Measurements from ENCODE around the gene SECISBP2. TPM values are rescaled to one million over a fixed set of nuclear protein-coding genes. Genes with fewer than 3 reads are reported as not detected.

SECISBP2 gene
- total and polyA plus RNA-seq, 2 experiments from 2014 or later: 77.7 to 86.8 TPM

DNA sequence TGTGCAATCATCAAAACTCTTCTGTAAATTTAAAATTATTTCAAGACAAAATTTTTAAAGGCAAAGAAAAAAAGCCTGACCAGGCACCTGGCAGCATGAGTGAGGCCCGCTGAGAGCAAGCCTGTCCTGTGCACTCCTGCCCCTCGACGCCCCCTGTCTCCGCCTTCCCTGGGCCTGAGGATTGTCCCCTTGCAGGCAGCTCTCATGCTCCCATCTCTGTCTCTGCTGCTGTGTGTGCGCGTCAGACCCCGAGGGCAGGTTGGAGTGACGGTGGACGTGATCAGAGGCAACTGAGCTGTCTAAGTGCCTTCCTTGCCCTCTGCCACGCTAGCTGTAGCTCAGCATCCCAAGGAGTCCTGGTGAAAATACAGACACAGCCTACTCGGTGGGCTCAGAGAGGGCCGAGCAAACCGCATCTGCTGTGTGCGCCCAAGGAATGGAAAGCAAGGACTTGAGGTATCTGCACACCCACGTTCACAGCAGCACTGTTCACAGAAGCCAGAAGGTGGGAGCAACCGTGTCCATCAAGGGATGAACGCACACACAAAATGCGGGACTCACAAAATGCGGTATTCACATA is 65.5 kb downstream of the SECISBP2 start (continued):
- TF ChIP-seq ETS1 (IDR thresholded peaks at IDR 0.05) (no peak), CTCF (conservative IDR thresholded peaks at IDR 0.05; ENCODE audit: low read depth in 2 of 2) (no peak), EZH2phosphoT487 (IDR thresholded peaks at IDR 0.05; ENCODE audit: unreplicated experiment) (no peak), EZH2 (IDR thresholded peaks at IDR 0.05; ENCODE audit: low read depth, unreplicated experiment) (no peak), STAT1 (IDR thresholded peaks at IDR 0.05; ENCODE audit: unreplicated experiment) (no peak), JUNB (IDR thresholded peaks at IDR 0.05; ENCODE audit: unreplicated experiment) (no peak), CREB1 (CRISPR knock-in tag; IDR thresholded peaks at IDR 0.05; ENCODE audit: low read depth) (no peak), ZNF114 (CRISPR knock-in tag; IDR thresholded peaks at IDR 0.05) (no peak), POLR2AphosphoS5 (IDR thresholded peaks at IDR 0.05; ENCODE audit: low read depth) (no peak)

DNA sequence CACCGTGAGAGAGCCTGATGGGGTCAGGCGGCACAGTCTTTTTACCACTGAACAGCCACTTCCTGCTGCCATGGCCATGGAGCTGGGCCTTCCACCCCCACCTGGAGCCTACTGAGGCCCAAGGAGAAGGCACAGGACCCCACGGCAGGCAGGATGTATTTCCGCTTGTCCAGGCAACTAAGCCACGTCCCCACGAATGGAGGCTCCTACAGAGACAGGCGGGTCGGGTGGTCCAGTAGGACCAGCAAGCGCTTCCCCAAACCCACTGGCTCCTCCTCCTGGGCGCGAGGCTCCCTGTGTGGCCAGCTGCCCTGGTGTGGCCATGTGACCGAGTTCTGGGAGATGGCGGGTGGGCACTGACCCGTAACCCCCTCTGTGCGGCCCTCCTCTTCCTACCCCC is 66.5 kb downstream of the SECISBP2 start:
- no peaks in the 10 kb centered on the region for H3K79me2 ChIP-seq (replicated peaks; ENCODE audit: insufficient read depth)
- TF ChIP-seq, protein P1, sequence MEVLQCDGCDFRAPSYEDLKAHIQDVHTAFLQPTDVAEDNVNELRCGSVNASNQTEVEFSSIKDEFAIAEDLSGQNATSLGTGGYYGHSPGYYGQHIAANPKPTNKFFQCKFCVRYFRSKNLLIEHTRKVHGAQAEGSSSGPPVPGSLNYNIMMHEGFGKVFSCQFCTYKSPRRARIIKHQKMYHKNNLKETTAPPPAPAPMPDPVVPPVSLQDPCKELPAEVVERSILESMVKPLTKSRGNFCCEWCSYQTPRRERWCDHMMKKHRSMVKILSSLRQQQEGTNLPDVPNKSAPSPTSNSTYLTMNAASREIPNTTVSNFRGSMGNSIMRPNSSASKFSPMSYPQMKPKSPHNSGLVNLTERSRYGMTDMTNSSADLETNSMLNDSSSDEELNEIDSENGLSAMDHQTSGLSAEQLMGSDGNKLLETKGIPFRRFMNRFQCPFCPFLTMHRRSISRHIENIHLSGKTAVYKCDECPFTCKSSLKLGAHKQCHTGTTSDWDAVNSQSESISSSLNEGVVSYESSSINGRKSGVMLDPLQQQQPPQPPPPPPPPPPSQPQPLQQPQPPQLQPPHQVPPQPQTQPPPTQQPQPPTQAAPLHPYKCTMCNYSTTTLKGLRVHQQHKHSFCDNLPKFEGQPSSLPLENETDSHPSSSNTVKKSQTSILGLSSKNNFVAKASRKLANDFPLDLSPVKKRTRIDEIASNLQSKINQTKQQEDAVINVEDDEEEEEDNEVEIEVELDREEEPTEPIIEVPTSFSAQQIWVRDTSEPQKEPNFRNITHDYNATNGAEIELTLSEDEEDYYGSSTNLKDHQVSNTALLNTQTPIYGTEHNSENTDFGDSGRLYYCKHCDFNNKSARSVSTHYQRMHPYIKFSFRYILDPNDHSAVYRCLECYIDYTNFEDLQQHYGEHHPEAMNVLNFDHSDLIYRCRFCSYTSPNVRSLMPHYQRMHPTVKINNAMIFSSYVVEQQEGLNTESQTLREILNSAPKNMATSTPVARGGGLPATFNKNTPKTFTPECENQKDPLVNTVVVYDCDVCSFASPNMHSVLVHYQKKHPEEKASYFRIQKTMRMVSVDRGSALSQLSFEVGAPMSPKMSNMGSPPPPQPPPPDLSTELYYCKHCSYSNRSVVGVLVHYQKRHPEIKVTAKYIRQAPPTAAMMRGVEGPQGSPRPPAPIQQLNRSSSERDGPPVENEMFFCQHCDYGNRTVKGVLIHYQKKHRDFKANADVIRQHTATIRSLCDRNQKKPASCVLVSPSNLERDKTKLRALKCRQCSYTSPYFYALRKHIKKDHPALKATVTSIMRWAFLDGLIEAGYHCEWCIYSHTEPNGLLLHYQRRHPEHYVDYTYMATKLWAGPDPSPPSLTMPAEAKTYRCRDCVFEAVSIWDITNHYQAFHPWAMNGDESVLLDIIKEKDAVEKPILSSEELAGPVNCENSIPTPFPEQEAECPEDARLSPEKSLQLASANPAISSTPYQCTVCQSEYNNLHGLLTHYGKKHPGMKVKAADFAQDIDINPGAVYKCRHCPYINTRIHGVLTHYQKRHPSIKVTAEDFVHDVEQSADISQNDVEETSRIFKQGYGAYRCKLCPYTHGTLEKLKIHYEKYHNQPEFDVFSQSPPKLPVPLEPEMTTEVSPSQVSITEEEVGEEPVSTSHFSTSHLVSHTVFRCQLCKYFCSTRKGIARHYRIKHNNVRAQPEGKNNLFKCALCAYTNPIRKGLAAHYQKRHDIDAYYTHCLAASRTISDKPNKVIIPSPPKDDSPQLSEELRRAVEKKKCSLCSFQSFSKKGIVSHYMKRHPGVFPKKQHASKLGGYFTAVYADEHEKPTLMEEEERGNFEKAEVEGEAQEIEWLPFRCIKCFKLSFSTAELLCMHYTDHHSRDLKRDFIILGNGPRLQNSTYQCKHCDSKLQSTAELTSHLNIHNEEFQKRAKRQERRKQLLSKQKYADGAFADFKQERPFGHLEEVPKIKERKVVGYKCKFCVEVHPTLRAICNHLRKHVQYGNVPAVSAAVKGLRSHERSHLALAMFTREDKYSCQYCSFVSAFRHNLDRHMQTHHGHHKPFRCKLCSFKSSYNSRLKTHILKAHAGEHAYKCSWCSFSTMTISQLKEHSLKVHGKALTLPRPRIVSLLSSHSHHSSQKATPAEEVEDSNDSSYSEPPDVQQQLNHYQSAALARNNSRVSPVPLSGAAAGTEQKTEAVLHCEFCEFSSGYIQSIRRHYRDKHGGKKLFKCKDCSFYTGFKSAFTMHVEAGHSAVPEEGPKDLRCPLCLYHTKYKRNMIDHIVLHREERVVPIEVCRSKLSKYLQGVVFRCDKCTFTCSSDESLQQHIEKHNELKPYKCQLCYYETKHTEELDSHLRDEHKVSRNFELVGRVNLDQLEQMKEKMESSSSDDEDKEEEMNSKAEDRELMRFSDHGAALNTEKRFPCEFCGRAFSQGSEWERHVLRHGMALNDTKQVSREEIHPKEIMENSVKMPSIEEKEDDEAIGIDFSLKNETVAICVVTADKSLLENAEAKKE (CRISPR knock-in tag; IDR thresholded peaks at IDR 0.05): no peak
- TF ChIP-seq STAT1 (IDR thresholded peaks at IDR 0.05; ENCODE audit: unreplicated experiment): no peak
- TF ChIP-seq CREB1 (CRISPR knock-in tag; IDR thresholded peaks at IDR 0.05; ENCODE audit: low read depth): no peak
- no peak for TF ChIP-seq NANOG (IDR thresholded peaks at IDR 0.05; ENCODE audit: borderline replicate concordance)
- no peak for TF ChIP-seq ZNF114 (CRISPR knock-in tag; IDR thresholded peaks at IDR 0.05)
- no peak for TF ChIP-seq REST (IDR thresholded peaks at IDR 0.05; ENCODE audit: unreplicated experiment)

More for the DNA sequence above, 66.5 kb downstream of the SECISBP2 start:
- H3K4me1 Mint-ChIP-seq: no peaks in the 10 kb centered on the region
- no peaks in the 10 kb centered on the region for H3K27me3 ChIP-seq (ENCODE audit: insufficient read depth)
- H3K9me2 ChIP-seq (ENCODE audit: insufficient read depth): no peaks in the 10 kb centered on the region
- H3K27me3 Mint-ChIP-seq (ENCODE audit: insufficient read depth, low read depth, poor library complexity): peaks cover 3% of the 10 kb centered on the region
- no peak overlapping the region for H3K27ac ChIP-seq (ENCODE audit: low read depth)
- no peaks in the 10 kb centered on the region for H4K20me1 ChIP-seq (replicated peaks; ENCODE audit: insufficient read depth)
- H3K36me3 ChIP-seq (ENCODE audit: insufficient read depth): peaks cover 17% of the 10 kb centered on the region; the same call in 1 of the 2 replicates
- no peaks in the 10 kb centered on the region for H3K4me1 ChIP-seq (ENCODE audit: insufficient read depth)
- no peaks in the 10 kb centered on the region for H3F3A ChIP-seq (replicated peaks; ENCODE audit: low read depth)
- peaks cover 57% of the 10 kb centered on the region for H3K36me3 Mint-ChIP-seq (ENCODE audit: low read depth)
- no peak for ATAC-seq
- no peak overlapping the region for H3K4me3 ChIP-seq
- no peak overlapping the region for H3K27ac Mint-ChIP-seq
- H2AFZ ChIP-seq: no peak overlapping the region
- no peak overlapping the region for H3K4me3 Mint-ChIP-seq
- no peaks in the 10 kb centered on the region for H3K9me3 Mint-ChIP-seq
- no peak for DNase-seq (ENCODE audit: low spot score)
- H3K4me2 ChIP-seq: no peak overlapping the region

All from GM23338 (cell line).